GM21423 (cell line): ENCODE data around the gene LSP1.
A peak's percentile ranks its signal among the peaks of the same experiment; 100 is the strongest.
"Not testable (repeated sequence)": the region's sequence is repeated elsewhere in the genome, so short reads cannot be mapped to it uniquely, and the experiment has no call there.

Experiments
- ATAC-seq: cut with Tn5 transposase; IDR thresholded peaks from one replicate; pipeline ENCODE4 v1.9.1; 2021; ENCODE audit warnings: mild to moderate bottlenecking, moderate library complexity; ENCODE audit not compliant: unreplicated experiment

LSP1 gene

GRCh38 chr11:1875093-1875850 is 22.4 kb downstream of the LSP1 start:
- ATAC-seq, result no peak

- not testable (repeated sequence) for ATAC-seq
These were observed 23.0 kb downstream of the LSP1 start for GRCh38 chr11:1875851-1876301.

GRCh38 chr11:1876361-1877063 is 23.6 kb downstream of the LSP1 start:
- no peak for ATAC-seq

- ATAC-seq, result no peak
These were observed 24.6 kb downstream of the LSP1 start for GRCh38 chr11:1877211-1878136.

- no peak for ATAC-seq
These were observed 25.5 kb downstream of the LSP1 start for GRCh38 chr11:1878137-1879031.

- no peak for ATAC-seq
These were observed 26.6 kb downstream of the LSP1 start for GRCh38 chr11:1879342-1879940.

- no peak for ATAC-seq
These were observed 27.2 kb downstream of the LSP1 start for GRCh38 chr11:1879941-1880720.

- no peak for ATAC-seq
These were observed 28.0 kb downstream of the LSP1 start for GRCh38 chr11:1880746-1881441.

GRCh38 chr11:1881442-1882264 is 28.8 kb downstream of the LSP1 start:
- ATAC-seq, result peak; percentile 17

GRCh38 chr11:1882265-1883238 is 29.7 kb downstream of the LSP1 start:
- peak; percentile 64 for ATAC-seq

- no peak for ATAC-seq
These were observed 30.7 kb downstream of the LSP1 start for GRCh38 chr11:1883346-1884302.

- no peak for ATAC-seq
These were observed 31.4 kb downstream of the LSP1 start for GRCh38 chr11:1884303-1884700.

GRCh38 chr11:1886551-1886950 is 33.7 kb downstream of the LSP1 start:
- ATAC-seq, result not testable (repeated sequence)

- ATAC-seq, result no peak
These were observed 34.8 kb downstream of the LSP1 start for GRCh38 chr11:1887451-1888346.
